Pulmonary artery endothelial cell (primary cell): ENCODE results near the gene OAS1. TPM values are rescaled to one million over a fixed set of nuclear protein-coding genes. Genes with fewer than 3 reads are reported as not detected.

Experiments used
- DNase-seq: peaks from one replicate; pipeline ENCODE4 v3.0.0-alpha.2; 2011; ENCODE audit warnings: low read depth, low spot score
- total RNA-seq: library from RNA; depleted of rRNA; stranded (reverse); fragments of >200 nt; gene quantifications from 2 replicates; pipeline ENCODE4 v1.2.3, GENCODE V29; 2014

The OAS1 gene
- 8.1 and 14.2 TPM in 2 replicates for total RNA-seq

DNA sequence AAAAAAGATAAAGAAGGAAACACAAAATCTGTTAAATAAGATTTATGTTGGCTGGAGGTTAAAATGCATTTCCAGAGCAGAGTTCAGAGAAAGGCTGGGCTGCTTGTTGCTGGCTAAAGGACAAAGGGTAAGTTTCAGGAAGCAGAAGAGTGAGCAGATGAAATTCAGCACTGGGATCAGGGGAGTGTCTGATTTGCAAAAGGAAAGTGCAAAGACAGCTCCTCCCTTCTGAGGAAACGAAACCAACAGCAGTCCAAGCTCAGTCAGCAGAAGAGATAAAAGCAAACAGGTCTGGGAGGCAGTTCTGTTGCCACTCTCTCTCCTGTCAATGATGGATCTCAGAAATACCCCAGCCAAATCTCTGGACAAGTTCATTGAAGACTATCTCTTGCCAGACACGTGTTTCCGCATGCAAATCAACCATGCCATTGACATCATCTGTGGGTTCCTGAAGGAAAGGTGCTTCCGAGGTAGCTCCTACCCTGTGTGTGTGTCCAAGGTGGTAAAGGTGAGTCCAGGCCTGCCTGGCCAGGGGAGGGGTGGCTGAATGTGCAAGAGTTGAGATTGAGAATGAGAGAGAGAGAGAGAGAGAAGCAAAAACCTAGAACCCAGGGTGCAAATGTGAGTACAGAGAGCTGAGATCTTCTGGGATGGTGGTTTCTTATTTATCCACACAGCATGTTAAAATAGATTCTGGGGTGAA lies at the start of gene OAS1:
Gene OAS1 (plus strand): TSS at position 251 of the 703 bp plus-strand sequence. CDS start 78 bp downstream, at position 329.
- DNase-seq = no peak

DNA sequence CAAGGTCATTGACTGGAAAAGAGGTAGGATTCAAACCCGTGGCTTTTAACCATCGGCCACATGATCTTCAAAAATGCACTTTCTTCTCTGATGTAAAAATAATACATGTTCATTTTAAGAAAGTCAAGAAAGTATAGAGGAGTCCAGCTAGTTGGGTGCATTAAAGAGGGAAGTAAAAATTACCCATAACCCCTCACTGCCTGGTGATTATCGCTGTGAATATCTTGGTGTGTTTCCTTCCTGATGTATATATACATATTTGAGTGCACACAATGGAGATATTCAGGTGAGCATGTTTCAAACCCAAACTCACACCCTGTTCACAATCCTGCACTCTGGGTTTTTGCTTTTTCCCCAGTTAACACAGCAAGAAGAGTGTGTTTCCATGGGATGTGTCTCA lies 47.5 kb upstream of the OAS1 start:
- DNase-seq = no peak

- DNase-seq = no peak
Measured at GRCh38 chr12:112860181-112860580, 46.6 kb upstream of the OAS1 start.

GRCh38 chr12:112861284-112861683 lies 45.5 kb upstream of the OAS1 start:
- no peak for DNase-seq

DNA sequence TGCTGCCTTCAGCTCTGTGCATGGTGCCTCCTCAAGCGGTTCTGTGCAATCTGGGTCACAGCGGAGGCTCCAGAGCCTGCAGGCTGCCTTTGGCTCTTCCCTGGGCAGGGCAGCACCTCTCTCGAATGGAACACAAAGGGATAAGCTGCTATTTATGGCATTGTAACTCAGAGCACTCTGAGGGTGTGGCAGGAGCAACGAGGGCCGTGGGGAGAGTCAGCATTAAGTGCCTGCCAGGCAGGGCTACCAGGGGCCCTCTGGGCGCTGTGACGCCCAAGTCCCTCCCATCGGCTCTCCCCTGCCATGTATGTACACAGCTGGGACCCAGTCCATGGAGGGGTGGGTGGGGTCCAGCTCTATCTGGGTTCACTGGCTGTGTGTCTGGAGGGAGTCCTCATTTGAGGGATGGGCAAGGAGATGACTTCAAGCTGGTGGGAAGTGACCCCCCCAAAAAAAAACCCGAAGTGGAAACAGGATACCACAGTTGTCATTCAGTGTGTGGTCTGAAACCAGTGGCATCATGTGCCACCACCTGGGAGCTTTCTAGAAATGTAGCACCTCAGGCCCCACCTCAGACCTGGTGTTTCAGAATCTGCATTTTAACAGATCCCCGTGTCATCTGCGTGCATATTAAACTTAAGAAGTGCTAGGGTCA lies 44.0 kb upstream of the OAS1 start:
- no peak for DNase-seq

GRCh38 chr12:112868459-112869041 lies 38.2 kb upstream of the OAS1 start:
- no peak for DNase-seq

DNA sequence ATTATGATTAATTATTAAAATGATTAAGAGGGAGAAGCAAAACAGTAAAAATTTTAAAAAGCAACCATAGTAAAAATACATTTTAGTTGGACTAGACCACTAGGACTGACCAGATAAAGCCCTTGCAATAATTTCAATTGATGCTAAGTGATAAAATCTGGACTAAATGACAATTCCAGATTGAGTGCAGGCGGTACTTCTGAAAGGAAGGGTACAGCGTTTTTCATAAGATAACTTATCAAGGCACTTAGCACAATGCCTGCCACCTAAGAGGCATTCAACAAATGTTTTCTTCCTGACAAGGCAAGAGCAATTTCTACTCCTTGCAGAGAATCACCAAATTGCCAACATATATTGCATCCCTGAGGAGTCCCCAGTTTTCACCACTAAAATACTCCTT lies 37.7 kb upstream of the OAS1 start:
- no peak for DNase-seq

GRCh38 chr12:112869778-112870177 lies 37.0 kb upstream of the OAS1 start:
- no peak for DNase-seq

DNA sequence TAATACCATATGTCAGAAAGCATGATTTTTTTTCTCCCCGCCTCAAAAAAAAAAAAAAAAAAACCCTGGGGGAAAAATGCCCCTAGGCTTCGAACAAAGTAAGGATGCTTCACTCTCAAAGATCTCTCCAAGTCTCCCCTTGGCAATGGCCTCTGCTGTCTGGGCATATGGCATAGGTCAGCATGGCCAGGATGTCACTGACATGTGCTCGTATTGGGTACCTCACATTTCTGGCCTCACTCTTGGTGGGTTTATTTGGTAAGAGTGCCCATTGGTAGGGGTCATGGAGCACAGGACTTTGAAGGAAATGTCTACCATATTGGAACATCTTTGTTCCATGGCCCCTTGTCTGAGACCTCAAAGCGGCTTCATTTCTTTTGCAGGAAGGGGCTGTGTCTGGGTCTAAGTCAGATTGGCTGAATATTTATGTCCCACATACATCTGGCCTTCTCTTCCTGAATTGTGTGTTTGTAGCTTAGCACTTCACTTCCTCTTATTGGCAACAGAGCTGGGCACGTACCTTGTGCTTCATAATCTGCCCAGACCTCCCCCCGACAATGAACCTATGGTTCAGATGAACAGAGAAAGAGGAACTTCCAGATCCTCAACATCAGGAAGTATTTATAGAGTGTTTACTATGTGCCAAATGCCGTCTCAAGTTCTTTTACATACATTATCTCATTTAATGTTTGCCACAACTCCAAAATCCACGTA lies 36.3 kb upstream of the OAS1 start:
- DNase-seq = no peak

DNA sequence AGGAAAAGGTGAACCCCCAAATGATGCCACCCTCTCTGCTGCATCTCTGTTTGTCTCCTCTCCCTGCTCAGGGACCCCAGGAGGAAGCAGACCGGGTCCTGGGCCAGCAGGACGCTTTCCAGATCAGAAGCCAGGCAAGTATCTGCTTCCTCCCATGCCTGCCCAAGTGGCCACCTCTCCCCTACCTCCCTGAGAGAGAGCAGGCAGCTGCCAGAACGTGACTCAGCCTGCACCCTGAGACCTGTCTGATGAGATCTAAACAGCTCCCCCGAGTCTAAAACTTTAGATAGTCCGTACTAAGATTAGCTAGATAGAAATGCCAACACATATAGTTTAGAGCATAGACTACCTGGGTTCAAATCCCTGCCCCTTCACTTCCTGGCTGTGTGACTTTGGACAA lies 31.2 kb upstream of the OAS1 start:
- DNase-seq = no peak

- no peak for DNase-seq
Measured at GRCh38 chr12:112876506-112876905, 30.3 kb upstream of the OAS1 start.

DNA sequence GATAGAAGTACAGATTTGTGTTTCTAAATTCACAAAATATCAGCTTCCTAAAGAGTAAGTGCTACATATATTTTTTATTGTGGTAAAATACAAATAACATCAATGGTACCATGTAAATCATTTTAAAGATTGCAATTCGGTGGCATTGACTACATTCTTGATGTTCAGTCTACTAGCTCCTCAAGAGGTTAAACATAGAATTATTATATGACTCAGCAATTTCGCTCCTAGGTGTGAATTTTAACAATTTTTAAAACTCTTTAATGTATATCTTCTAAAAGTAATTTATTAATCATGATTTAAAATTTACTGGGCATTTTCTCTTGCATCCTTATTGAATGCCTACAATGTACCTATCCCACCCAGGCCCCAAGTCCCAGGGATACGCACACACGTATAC lies 29.8 kb upstream of the OAS1 start:
- DNase-seq = no peak

- no peak for DNase-seq
Measured at GRCh38 chr12:112878488-112878887, 28.3 kb upstream of the OAS1 start.

DNA sequence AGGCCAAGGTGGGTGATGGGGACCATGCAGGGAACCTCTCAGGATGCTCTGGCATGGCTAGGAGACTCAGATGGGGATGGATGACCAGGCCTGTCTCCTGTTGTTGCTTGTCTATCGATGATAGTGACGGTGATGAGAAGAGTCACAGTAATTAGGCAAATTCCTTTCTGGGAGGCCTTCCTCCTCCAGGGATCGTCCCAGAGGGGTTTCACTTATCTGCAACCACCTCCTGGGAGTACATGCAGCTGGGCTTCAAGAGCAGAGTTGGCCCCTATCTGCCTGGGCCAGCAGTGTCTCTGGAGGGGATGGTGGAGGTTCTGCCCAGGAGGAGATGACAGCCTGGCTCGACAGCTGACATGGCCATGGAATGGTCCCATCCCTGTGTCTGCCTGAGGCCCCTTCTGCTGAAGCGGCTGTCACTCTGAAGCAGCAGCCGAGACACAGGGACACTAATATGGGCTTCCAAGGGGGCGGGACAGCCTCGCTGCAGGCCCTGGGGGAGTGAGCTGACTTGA lies 27.5 kb upstream of the OAS1 start:
- no peak for DNase-seq

- no peak for DNase-seq
Measured at GRCh38 chr12:112881602-112882001, 25.2 kb upstream of the OAS1 start.

GRCh38 chr12:112885236-112885635 lies 21.5 kb upstream of the OAS1 start:
- DNase-seq = no peak

DNA sequence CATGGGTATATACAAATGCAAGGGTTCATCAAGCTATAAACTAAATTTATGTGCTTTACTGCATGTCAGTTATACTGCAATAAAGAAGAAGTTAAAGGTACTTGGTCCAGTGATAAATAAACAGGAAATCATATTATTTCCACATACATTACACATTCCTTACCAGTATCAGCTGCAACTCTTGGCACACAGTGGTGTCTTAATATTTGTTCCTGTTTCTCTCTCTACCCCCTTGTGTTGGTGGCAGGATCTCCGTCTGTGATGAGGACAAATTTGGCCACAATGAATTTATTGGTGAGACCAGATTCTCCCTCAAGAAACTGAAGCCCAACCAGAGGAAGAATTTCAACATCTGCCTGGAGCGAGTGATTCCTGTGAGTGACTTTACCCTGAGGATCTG lies 19.2 kb upstream of the OAS1 start:
- no peak for DNase-seq

GRCh38 chr12:112891093-112892024 lies 15.4 kb upstream of the OAS1 start:
- no peak for DNase-seq

- DNase-seq = no peak
Measured at GRCh38 chr12:112892856-112893255, 13.9 kb upstream of the OAS1 start.

- DNase-seq = no peak
Measured at GRCh38 chr12:112894128-112894527, 12.6 kb upstream of the OAS1 start.

GRCh38 chr12:112898380-112898779 lies 8.4 kb upstream of the OAS1 start:
- DNase-seq = no peak
